ENCODE results near the gene TTI1.
"Not testable (repeated sequence)": the region's sequence is repeated elsewhere in the genome, so short reads cannot be mapped to it uniquely, and the experiment has no call there.

Gene TTI1

GRCh38 chr20:38054647-38055046, 21.4 kb upstream of the TTI1 start:
- no peak for DNase-seq

DNA sequence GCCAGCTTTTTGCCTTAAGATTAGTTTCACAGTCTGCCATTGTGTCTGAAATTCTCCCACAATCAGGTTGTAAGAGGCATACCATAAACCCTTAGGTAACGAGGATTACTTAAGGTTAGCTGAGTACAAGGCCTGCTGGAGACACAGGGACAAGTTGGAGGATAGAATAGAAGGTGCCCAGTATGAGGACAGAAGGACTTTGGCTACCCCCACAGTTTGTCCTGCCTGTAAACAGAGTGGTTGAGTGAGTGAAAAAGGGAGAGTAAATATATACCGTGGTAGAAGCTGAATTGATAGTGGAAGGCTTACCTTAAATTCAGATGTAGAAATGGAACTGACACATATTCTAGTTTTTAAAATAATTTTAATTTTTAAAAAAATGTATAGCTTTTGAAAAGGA, 19.6 kb upstream of the TTI1 start:
- no peak for DNase-seq

DNA sequence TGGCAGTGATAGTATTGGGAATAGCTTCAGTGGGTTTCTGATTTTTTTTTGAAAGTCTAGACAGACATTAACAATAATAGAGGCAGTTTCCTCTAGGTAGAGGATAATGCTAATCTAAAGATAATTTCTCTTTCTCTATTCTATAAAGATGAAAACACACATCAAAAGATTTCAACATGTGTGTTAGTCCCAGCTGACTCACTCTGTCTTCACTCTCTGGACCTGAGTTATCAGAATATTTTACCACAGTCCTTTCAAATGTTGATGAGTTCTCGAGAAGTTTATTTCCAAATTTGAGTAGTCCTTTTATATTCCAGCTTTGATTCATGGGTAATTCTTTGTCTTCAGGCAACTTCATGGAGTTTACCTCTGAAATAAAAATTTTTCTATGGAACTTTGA, 17.4 kb upstream of the TTI1 start:
- no peak for DNase-seq

- no peak for DNase-seq
Observed at GRCh38 chr20:38049800-38050199, 16.5 kb upstream of the TTI1 start.

- no peak for DNase-seq
Observed at GRCh38 chr20:38046572-38046971, 13.3 kb upstream of the TTI1 start.

DNA sequence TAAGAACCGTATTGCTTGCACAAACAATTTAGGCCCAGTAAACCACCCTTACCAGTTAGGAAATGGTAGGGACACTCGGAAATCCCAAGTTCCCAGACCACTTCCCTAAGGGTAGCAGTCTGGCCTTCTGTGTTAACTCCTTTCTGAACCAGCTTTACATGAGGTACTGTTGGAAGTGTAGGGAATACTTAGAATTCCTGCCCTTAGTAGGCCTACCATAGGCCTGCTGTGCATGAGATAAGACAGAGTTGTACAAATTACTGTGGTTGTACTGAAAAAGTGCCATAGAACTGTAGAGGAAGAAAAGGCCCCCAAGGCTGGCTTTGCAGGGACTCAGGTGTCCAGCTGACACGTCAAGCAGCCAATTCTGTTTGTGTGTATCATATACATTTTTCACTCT, 11.4 kb upstream of the TTI1 start:
- DNase-seq, result no peak

GRCh38 chr20:38043512-38044300, 10.4 kb upstream of the TTI1 start:
- DNase-seq, result peak; percentile 35

- no peak for DNase-seq
Observed at GRCh38 chr20:38040276-38040675, 7.0 kb upstream of the TTI1 start.

- DNase-seq, result no peak
Observed at GRCh38 chr20:38036366-38036765, 3.1 kb upstream of the TTI1 start.

DNA sequence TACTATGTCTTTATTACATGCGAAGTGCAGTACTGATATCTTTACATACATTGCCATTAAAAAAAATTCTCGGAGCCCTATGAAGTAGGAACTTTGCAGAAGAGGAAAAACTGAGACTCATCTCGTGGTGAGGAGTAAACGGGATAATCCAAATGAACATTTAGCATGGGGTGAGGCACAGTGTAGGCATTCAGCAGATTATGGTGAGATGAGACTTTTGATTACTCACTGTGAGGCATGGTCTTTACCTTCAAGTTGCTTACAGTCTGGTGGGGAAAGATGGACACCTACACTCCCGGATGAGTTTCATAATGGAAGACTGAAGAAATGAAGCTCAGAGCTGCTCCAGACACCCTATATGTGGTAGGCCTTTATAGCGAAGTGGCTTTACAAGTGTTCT, 1.7 kb upstream of the TTI1 start:
- no peak for DNase-seq

DNA sequence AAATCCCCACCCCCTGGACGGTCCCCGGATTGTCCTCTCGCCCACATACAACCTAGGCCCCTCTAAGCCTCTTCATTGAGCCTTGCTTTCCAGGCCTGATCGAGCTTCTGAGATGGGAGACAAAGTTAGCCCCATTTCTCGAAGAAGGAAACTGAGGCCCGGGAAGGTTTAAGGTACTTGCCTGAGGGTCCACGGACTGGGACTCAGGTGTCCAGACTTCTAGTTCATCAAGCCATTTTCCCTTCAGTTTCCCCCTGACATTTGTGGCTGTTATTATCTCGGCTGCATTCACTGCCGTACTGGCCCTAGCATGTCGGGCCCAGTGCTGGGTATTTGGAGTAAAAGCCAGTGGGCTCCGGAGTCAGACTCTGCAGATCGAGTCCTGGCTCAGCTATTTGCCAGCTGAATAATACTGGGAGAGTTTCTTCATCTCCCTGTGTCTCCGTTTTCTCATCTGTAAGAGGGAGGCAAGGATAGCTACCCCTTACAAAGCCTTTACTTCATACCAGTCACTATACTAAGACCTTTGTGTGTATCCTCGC, 923 bp upstream of the TTI1 start:
- DNase-seq, result no peak

DNA sequence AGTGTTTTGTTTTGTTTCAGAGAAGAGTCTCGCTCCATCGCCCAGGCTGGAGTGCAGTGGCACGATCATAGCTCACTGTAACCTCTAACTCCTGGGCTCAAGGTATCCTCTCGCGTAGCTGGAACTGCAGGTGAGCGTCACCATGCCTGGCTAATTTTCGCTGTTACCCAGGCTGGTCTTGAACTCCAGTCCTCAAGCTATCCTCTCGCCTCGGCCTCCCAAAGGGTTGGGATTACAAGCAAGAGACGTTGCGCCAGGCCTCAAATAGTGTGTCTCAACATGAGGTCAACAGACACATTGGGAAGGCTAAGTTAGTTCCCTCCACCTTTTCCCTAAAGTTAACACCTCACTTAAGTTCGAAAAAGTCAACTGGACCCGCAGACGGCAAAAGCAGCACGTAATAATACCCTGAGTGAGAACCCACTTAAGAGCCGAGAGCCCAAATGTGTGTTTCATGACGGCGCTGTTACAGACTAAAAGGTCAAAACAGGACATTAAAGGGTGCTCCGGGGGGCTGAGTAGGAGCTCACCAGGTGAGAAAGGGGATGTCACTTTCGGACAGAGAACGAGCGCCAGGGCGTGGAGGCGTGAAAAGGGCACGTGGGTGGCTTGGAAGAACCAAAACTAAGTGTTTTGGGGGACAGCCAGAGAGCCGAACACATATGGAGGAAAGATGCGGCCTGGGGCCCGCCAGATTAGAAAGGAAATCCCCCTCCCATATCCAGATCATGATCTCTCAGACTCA, 499 bp downstream of the TTI1 start:
- DNase-seq, result no peak

DNA sequence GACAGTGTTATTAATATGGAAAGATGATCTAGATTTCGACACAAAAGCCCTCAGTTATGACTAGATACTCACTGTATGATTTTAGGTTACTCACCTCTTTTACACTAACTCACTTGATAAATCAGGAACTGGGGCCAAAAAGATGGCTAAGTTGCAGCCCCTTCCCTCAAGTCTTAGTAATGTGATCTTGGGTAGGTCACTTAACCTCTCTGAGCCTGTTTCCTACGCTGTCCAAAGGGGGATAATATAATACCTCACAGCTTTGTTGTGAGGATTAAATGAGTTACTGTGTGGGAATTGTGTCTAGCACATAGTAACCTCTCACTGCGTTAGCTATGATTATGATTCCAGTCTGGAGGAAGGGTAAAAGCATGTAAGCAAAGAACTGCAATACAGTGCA, 1.3 kb downstream of the TTI1 start:
- no peak for DNase-seq

GRCh38 chr20:38029453-38029852, 3.8 kb downstream of the TTI1 start:
- no peak for DNase-seq

DNA sequence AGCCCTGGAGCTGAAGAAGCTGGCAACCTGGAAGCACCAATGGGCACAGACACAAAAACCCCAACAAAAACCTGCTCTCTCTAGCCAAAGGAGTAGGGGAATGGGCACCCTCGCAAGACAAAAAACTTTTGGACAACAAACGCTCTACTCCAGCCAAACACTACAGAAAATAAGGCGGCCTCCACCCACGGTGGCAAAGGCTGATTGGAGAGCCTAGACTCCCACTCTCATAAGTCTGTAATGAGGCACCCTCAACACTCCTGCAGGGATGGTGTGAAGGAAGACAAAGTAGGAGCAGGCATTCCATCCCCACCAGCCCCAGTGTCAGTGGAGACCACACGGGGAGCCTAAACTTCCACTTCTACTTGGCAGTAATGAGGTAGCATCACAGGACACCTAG, 8.8 kb downstream of the TTI1 start:
- DNase-seq, result no peak

DNA sequence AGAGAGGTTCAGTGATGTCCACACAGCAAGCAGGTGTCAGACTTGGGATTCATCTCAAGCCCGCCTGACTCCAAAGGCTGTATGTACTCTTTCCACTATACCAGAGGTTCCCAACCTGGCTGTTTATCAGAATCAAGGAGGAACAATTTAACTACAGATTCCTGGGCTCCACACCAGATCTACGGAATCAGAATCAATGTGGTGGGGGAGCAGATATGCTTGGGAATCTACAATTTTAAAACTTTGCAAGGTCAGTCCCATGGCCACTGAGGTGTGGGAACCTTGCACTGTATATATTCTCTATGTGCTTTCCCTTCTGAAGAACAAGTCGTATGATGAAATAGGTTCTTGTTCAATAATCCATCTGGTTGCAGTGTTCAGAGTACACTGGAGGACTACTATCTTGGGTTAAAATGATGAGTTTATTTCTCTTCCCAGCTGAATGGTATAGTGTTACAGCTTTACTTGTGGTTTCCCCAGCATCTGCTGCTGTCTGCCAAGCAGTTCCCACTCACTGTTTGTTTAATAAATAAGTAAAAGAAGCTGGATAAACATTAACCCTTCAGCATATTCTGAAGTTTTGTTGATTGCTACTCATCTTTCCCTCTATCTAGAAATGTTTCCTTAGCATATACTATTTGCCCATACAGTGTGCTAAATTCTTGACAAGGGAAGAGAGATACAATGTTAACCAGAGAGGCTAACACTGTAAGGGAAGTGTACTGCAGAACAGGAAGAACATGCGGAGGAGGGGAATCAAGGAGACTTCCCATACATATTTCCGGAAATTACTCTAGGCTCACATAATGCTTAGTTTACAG, 9.9 kb downstream of the TTI1 start:
- DNase-seq, result no peak

- no peak for DNase-seq
Observed at GRCh38 chr20:38021087-38021772, 12.0 kb downstream of the TTI1 start.

- DNase-seq, result no peak
Observed at GRCh38 chr20:38018385-38018784, 14.9 kb downstream of the TTI1 start.

DNA sequence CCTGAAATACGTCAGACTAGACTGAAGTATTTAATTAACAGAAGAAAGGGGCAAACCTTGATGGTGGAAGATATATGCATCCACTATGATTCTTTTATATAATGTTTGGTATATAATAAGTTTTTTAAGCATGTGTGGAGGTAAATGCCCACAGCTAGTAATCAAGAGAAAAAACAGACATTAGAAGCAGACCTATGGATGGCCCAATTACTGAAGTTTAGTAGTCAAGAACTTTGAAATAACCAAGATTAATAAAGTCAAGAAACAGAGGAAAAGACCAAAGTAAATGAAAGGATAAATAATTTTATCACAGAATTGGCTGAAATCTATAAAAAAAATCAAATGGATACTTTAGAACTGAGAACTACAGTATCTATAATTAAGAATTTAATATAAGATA, 15.3 kb downstream of the TTI1 start:
- no peak for DNase-seq

DNA sequence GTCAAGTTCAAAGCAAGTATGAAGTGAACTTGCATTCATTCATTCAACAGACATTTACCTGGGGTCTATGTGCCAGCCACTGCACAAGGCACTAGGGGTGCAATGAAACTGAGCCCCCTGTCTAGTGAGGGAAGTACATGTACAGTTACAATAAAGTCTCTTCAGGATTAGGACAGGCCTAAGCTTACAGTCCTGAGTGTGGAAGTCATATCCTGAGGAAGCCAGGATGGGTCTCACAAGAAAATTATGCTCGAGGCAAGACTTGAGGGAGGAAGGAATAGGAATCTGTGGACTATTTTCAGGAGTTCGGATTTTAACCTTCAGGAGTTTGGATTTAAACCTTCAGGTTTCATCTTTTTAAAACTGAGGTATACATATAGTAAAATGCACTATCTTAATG, 19.4 kb downstream of the TTI1 start:
- no peak for DNase-seq

DNA sequence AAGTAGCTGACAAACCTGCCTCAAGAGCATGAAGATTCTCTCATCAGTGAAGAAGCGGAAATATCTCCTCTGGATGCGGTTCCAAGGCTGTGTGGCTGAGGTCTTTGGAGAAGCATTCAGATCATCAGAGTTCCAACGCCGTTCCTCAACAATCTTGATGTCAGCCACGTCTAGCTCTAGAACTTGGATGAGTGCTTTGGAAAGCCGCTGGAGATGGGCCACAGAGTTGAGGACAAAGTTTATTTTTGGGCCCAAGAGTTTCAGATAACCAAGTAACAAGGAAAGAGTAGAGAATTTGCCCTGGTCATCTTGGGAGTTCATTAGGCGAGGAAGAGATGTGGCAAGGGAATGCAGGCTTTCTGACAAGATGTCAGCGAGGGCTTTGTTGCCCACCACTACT, 20.9 kb downstream of the TTI1 start:
- no peak for DNase-seq

- no peak for DNase-seq
Observed at GRCh38 chr20:38011696-38012095, 21.6 kb downstream of the TTI1 start.

DNA sequence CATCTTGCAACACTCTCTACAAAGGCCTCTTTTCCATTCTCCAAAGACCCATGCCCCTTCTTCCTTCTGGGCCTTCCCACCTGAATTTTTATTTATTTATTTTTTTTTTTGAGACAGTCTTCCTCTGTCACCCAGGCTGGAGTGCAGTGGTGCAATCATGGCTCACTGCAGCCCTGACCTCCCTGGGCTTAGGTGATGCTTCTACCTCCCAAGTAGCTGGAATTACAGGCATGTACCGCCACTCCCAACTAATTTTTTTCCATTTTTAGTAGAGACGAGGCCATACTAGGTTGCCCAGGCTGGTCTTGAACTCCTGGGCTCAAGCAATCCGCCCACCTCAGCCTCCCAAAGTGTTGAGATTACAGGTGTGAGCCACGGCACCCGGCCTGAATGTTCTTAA, 23.8 kb downstream of the TTI1 start:
- not testable (repeated sequence) for DNase-seq
